ENCODE results near the gene ZDHHC18.

The ZDHHC18 gene

DNA sequence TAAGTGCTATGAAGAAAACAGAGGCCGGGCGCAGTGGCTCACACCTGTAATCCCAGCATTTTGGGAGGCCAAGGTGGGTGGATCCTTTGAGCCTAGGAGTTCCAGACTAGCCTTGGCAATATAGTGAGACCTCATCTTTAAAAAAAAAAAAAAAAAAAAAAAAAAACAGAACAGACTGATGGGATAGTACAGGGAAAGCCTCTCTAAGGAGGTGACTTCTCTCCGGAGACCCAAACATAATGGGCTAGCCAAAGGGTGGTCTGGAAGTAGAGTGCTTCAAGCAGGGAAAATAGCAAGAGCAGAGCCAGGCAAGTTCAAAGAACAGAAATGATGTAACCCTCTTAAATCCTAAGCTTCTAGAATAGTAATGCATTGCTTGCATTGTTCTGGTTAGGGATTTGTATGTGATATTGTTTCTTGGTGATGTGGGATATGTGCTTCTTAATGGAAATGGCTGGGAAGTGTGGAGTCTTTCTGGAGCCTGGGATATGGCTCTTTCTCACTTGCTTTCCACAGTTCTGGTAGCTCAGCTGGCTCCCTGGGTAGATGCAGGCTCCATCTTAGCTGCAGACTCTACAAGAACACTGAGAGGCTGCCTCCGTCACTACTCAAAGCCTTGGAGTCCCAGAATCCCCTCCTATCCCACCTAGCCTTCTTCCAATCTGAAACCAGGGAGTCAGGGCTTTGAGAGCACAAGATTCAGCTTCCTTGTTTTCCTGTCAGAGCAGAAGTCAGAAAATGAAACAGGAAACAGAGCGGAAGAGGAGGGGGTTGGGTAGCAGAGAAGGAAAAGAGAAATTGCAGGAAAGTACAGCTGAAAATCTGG is 40.7 kb upstream of the ZDHHC18 start:
- Histone ChIP-seq H3K4me3 (ENCODE audit: low read depth, low read length) (no peak overlapping the region), H3K36me3 (ENCODE audit: control insufficient read depth in 2 of 2, insufficient read depth in 1 of 2, low read length in 2 of 2) (peaks cover 0 to 24% of the 10 kb centered on the region in 2 experiments; a peak in 1 of 3 replicates), H3K9me3 (ENCODE audit: control insufficient read depth, insufficient read depth, low read depth, low read length) (no peaks in the 10 kb centered on the region), H3K4me1 (ENCODE audit: control insufficient read depth, insufficient read depth, low read length) (peaks cover 16% of the 10 kb centered on the region), H3K27ac (ENCODE audit: extremely low read depth, low read depth, low read length) (no peak overlapping the region; the same call in 1 of the 2 replicates)
- ChIA-PET POLR2A (interaction anchor here (1.3 to 3.8 kb wide), 3 partner anchors 11 to 93 kb away, joined by 3 to 31 read pairs (median 5); no protein-coding TSS in a partner anchor), CTCF (interaction anchor here (0.6 to 2.1 kb wide), 5 partner anchors 14 to 184 kb away, joined by 3 to 13 read pairs (median 3); no protein-coding TSS in a partner anchor)
- TF ChIP-seq ZNF510 (tag by site-specific recombination; IDR thresholded peaks at IDR 0.05; ENCODE audit: insufficient replicate concordance), result no peak
- peak; percentile 89; the same call in 1 of the 2 replicates for TF ChIP-seq ZNF600 (tag by site-specific recombination; IDR thresholded peaks at IDR 0.05)
- TF ChIP-seq SP2 (tag by site-specific recombination; IDR thresholded peaks at IDR 0.05), result peak; percentile 7; the same call in 1 of the 2 replicates
- peak; percentile 57; the same call in 1 of the 2 replicates for TF ChIP-seq ATF2 (tag by site-specific recombination; IDR thresholded peaks at IDR 0.05; ENCODE audit: low read depth)
- peak; percentile 84 for TF ChIP-seq PRDM1 (tag by site-specific recombination; IDR thresholded peaks at IDR 0.05)
- TF ChIP-seq ZBTB17 (tag by site-specific recombination; IDR thresholded peaks at IDR 0.05), result no peak; the same call in 1 of the 2 replicates
- TF ChIP-seq ZNF76 (tag by site-specific recombination; IDR thresholded peaks at IDR 0.05; ENCODE audit: borderline replicate concordance, low read depth), result 0 out of 2 replicates have a peak, but pooled peaks have one; percentile 73
- TF ChIP-seq ZNF639 (tag by site-specific recombination; IDR thresholded peaks at IDR 0.05), result no peak
- peak; percentile 38; the same call in 1 of the 2 replicates for TF ChIP-seq ZBTB6 (tag by site-specific recombination; IDR thresholded peaks at IDR 0.05)
- TF ChIP-seq, protein P1, sequence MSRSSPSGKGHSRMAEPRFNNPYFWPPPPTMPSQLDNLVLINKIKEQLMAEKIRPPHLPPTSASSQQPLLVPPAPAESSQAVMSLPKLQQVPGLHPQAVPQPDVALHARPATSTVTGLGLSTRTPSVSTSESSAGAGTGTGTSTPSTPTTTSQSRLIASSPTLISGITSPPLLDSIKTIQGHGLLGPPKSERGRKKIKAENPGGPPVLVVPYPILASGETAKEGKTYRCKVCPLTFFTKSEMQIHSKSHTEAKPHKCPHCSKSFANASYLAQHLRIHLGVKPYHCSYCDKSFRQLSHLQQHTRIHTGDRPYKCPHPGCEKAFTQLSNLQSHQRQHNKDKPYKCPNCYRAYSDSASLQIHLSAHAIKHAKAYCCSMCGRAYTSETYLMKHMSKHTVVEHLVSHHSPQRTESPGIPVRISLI (tag by site-specific recombination; IDR thresholded peaks at IDR 0.05), result peak; percentile 85
- TF ChIP-seq ZNF645 (tag by site-specific recombination; IDR thresholded peaks at IDR 0.05), result no peak

DNA sequence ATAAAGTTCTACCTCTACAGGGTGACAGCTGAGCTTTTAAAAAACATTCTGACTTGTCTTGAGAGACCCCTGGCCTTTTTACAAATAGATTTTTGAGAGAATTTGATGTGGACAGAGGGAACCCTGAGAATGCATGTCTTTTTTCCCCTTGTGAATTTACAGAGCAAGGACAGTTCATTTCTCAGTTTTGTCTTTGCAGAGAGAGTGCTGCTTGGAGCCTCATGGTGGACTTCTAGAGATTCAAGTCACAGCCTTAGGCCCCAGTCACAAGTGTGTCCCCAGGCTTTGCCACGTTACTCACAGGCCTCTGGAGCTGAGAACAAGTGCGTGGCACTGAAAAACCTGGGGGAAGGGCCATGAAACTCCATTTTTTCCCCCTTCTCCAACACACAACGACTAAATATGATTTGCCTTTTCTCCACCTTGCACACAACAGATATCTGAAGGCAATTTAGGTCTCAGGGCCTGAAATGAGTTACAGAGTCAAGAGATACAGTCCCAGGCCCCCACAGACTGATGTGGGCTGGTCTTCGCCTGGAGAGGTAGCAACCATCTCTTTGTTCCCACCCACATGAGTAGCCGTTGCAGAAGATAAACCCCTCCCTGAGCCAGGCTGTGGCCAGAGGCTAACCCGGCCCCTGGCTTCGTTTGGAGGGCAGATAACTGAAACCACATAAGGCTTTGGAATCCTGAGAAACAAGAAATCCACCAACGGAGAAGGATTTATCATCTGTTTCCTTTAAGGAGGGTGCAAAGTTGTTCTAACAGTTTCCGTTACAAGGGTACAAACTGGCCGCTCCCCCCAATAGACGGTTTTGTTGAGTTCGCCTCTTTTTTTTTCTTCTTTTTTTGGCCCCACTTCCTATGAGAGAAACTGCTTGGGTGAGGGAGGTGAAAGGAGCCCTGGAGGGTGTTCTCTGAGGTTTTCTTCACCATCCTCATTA is 39.8 kb upstream of the ZDHHC18 start:
- Histone ChIP-seq H3K9me3 (ENCODE audit: control insufficient read depth, insufficient read depth, low read depth, low read length) (no peaks in the 10 kb centered on the region), H3K4me1 (ENCODE audit: control insufficient read depth, insufficient read depth, low read length) (peaks cover 16% of the 10 kb centered on the region), H3K4me3 (ENCODE audit: low read depth, low read length) (no peak overlapping the region; the same call in 1 of the 2 replicates), H3K36me3 (ENCODE audit: control insufficient read depth in 2 of 2, insufficient read depth in 1 of 2, low read length in 2 of 2) (peaks cover 0 to 18% of the 10 kb centered on the region in 2 experiments; a peak in 1 of 3 replicates), H3K27ac (ENCODE audit: extremely low read depth, low read depth, low read length) (peak overlapping the region; percentile 90)
- ChIA-PET POLR2A (interaction anchor here (1.1 to 3.8 kb wide), 5 partner anchors 13 to 94 kb away, joined by 3 to 56 read pairs (median 8); partner anchors contain the start of gene ARID1A), CTCF (interaction anchor here (0.9 to 6.8 kb wide), 5 partner anchors 89 to 184 kb away, joined by 3 to 281 read pairs (median 31); partner anchors contain the start of gene ARID1A)
- no peak for TF ChIP-seq PBX3 (CRISPR knock-in tag; IDR thresholded peaks at IDR 0.05)
- no peak for TF ChIP-seq ZNF221 (tag by site-specific recombination; IDR thresholded peaks at IDR 0.05; ENCODE audit: borderline replicate concordance)
- TF ChIP-seq MZF1 (tag by site-specific recombination; IDR thresholded peaks at IDR 0.05; ENCODE audit: borderline replicate concordance), result no peak
- TF ChIP-seq ZNF341 (tag by site-specific recombination; IDR thresholded peaks at IDR 0.05; ENCODE audit: low read depth), result peak; percentile 60
- TF ChIP-seq, protein P1 (tag by site-specific recombination; IDR thresholded peaks at IDR 0.05), result peak; percentile 92
- TF ChIP-seq ZBTB48 (tag by site-specific recombination; IDR thresholded peaks at IDR 0.05), result peak; percentile 35
- no peak for TF ChIP-seq ZNF658 (tag by site-specific recombination; IDR thresholded peaks at IDR 0.05)
- no peak for TF ChIP-seq ZNF223 (tag by site-specific recombination; IDR thresholded peaks at IDR 0.05)
- peak; percentile 16; the same call in 1 of the 2 replicates for TF ChIP-seq ZNF24 (tag by site-specific recombination; IDR thresholded peaks at IDR 0.05)

All from HEK293 (cell line).